NT2/D1 (cell line): ENCODE data around the gene ZCCHC3.

Experiments used
- DNase-seq: peaks from one replicate; pipeline ENCODE4 v3.0.0-alpha.2; 2011; ENCODE audit warnings: low read depth, low spot score
- H3K27me3 ChIP-seq: 2 replicates; pipeline ENCODE4 v1.6.0; 2011; ENCODE audit warnings: mild to moderate bottlenecking; ENCODE audit not compliant: insufficient read length, insufficient read depth
- H3K36me3 ChIP-seq: 2 replicates; pipeline ENCODE4 v1.6.1; 2011; ENCODE audit warnings: mild to moderate bottlenecking, low read length, mixed read lengths; ENCODE audit not compliant: insufficient read depth, insufficient read length
- H3K4me1 ChIP-seq: 2 replicates; pipeline ENCODE4 v1.5.1; 2011; ENCODE audit not compliant: insufficient read depth, insufficient read length
- H3K4me3 ChIP-seq: 2 replicates; pipeline ENCODE4 v1.5.1; 2011; ENCODE audit warnings: low read depth; ENCODE audit not compliant: insufficient read length
- H3K9ac ChIP-seq: 2 replicates; pipeline ENCODE4 v1.6.0; 2011; ENCODE audit warnings: low read depth; ENCODE audit not compliant: insufficient read length
- H3K9me3 ChIP-seq: 2 replicates; pipeline ENCODE4 v1.5.1; 2011; ENCODE audit warnings: mild to moderate bottlenecking, low read length; ENCODE audit not compliant: insufficient read depth
- SUZ12 ChIP-seq: IDR thresholded peaks from 2 replicates; pipeline ENCODE4 v1.6.1; 2011; ENCODE audit not compliant: insufficient read length, insufficient read depth; ENCODE audit errors: extremely low read depth
- YY1 ChIP-seq: IDR thresholded peaks from 2 replicates; pipeline ENCODE4 v1.6.1; 2011; ENCODE audit not compliant: insufficient read length, insufficient read depth
- ZNF274 ChIP-seq: IDR thresholded peaks from 2 replicates; pipeline ENCODE4 v1.6.1; 2011; ENCODE audit warnings: mild to moderate bottlenecking, low read depth, low read length

ZCCHC3 gene

DNA sequence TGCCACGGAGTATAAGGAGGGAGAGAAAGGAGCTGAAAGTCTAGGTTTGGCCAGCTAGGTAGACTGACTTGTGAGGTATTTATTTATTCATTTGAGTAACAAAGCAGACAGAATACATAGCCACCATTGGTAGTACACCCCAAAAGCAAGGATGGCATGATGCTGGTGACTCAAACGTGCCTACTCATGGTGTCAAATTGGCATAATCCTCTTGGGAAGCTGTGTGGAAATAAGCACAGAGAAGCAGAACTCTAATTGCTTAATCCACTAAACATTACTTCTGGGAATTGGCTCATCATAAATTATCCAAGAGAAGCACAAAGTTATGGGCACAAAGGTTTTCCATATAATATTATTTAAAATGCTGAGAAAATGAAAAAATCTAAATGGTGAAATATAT lies 37.4 kb upstream of the ZCCHC3 start:
- no peaks in the 10 kb centered on the region for H3K36me3 ChIP-seq
- DNase-seq, result no peak
- peaks cover 3% of the 10 kb centered on the region for H3K4me1 ChIP-seq
- no peaks in the 10 kb centered on the region for H3K9me3 ChIP-seq
- no peak overlapping the region for H3K4me3 ChIP-seq
- peaks cover 8% of the 10 kb centered on the region for H3K27me3 ChIP-seq
- TF ChIP-seq SUZ12, result no peak
- TF ChIP-seq YY1, result no peak
- TF ChIP-seq ZNF274, result no peak
- H3K9ac ChIP-seq, result no peak overlapping the region

DNA sequence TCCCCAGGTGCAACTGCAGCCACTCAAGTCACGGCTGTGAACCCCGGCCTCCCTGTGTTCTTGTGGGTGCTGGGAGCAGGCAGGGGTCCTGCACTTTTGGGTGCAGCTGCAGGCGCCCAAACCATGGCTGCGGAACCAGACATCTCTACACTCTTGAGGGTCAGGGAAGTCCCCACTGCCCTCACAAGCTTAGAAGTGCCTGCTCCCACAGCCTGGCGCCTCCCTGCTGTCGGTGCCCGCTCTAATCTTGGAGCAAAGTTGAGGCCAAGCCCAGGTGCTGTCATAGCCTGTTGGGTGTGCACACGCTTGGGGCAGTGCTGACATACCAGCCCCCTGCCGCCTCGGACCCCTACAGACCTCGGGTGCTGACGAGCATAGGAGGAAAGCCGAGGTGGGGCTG lies 33.7 kb upstream of the ZCCHC3 start:
- Histone ChIP-seq H3K4me3 (no peak overlapping the region), H3K9ac (no peak overlapping the region), H3K9me3 (no peaks in the 10 kb centered on the region), H3K4me1 (peaks cover 3% of the 10 kb centered on the region), H3K27me3 (peaks cover 15% of the 10 kb centered on the region), H3K36me3 (no peaks in the 10 kb centered on the region)
- TF ChIP-seq YY1 (no peak), ZNF274 (no peak), SUZ12 (no peak)
- DNase-seq, result no peak

DNA sequence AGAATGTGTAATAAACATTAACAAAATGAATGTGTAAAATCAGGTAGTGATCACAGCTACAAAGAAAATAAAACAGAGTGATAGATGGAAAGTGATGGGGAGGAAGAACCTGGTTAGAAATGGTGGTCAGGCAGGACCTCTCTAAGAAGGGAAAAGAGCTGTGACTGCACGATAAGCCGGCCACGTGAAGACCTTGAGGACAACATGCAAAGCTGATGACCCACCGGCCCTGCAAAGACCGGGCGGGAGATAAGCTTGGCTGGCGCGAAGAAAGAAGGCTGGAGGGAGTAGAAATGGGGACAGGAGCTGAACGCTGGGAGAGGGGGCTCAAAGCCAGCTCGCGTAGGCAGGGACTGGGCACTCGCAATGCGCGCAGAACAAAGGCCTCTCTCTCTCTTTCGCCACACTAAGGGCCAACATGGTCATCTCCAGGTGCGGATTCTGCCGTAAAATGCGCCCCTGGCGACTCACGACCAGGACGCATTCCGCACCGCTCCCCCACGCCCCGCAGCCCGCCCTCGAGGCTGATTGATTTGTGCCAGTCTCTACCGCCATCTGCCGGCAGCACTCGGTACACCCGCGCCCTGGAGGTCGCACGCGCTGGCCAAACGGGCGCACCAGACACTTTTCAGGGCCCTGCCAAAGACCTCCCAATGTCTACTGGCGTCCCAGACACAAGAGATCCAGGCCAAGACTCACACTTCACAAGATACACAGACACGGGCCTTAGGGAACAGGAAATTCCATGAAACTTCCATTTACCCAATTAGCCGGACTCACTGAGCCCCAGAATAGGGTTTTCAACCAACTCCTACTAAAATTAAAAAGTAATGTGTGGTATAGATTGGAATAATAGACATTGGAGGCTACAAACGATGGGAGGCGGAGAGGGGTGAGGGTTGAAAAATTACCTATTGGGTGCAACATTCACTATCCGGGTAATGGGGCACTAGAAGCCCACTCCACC lies 30.5 kb upstream of the ZCCHC3 start:
- Histone ChIP-seq H3K36me3 (no peaks in the 10 kb centered on the region), H3K4me3 (peak overlapping the region; percentile 19), H3K9ac (peak overlapping the region; percentile 61), H3K4me1 (peaks cover 3% of the 10 kb centered on the region), H3K27me3 (peaks cover 12% of the 10 kb centered on the region), H3K9me3 (no peaks in the 10 kb centered on the region)
- peak; percentile 85 for DNase-seq
- TF ChIP-seq SUZ12 (no peak), YY1 (no peak), ZNF274 (no peak)

DNA sequence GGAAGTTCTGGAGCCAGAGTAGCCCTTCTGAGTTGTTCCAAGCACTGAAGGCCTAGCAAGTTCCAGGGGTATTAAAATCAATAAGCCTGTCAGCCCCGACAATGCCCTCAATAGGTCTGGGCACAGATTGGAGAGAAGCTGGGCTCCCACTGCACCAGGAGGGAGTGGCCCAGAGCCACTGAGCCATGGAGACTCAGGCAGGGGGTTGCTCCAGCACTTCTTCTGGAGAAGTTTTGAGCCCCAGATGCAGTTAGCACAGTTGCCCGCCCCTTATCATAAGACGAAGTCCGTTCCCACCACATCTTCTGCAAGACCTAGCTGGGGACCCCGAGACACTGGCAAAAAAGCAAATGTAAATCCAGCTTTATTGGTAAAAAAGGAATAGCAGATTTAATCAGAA lies 26.9 kb upstream of the ZCCHC3 start:
- no peak for TF ChIP-seq ZNF274
- TF ChIP-seq SUZ12, result no peak
- no peak for TF ChIP-seq YY1
- H3K27me3 ChIP-seq, result peaks cover 12% of the 10 kb centered on the region
- H3K36me3 ChIP-seq, result no peaks in the 10 kb centered on the region
- DNase-seq, result no peak
- no peaks in the 10 kb centered on the region for H3K4me1 ChIP-seq
- H3K9me3 ChIP-seq, result no peaks in the 10 kb centered on the region
- H3K4me3 ChIP-seq, result no peak overlapping the region
- no peak overlapping the region for H3K9ac ChIP-seq

DNA sequence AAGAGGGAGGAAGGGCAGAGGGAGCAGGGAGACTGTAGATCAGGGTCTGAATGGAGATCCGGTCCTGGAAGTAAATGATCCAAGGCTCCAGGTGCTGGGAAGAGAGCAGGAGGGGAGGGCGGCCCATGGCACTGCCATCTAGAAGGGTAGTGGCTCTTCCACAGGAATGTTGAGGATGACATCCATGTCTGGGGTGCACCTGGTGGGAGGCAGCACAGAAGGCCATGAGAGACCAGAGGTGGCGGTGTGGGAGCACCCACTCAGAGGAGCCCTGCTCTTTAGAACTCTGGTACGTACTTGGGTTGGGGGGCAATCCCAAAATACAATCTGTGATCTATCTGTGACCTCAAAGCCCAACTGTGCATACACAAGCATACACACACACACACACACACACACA lies 26.3 kb upstream of the ZCCHC3 start:
- Histone ChIP-seq H3K9ac (no peak overlapping the region), H3K4me3 (no peak overlapping the region), H3K9me3 (no peaks in the 10 kb centered on the region), H3K36me3 (no peaks in the 10 kb centered on the region), H3K4me1 (no peaks in the 10 kb centered on the region), H3K27me3 (peaks cover 10% of the 10 kb centered on the region)
- no peak for TF ChIP-seq SUZ12
- no peak for DNase-seq

DNA sequence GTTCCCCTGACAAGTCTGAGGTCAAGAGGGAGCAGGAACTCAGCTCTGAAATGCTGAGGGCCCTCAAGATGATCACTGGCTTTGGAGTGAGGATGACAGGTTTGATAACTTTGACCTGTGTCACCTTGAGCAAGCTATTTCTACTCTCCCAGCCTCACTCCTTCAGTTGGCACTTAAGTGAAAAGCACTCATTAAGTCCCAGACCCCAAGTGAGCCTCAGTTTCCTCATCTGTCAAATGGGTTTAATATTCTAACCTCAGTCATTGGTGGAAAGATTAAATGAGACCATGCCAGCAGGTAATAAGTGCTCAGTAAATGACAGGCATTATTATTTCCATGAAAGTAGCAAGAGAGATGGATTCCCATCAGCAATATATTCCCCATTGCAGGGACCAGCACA lies 25.8 kb upstream of the ZCCHC3 start:
- Histone ChIP-seq H3K27me3 (peaks cover 5% of the 10 kb centered on the region), H3K9me3 (no peaks in the 10 kb centered on the region), H3K9ac (no peak overlapping the region), H3K36me3 (peaks cover 1% of the 10 kb centered on the region), H3K4me3 (no peak overlapping the region), H3K4me1 (no peaks in the 10 kb centered on the region)
- TF ChIP-seq SUZ12 (no peak), YY1 (no peak), ZNF274 (no peak)
- no peak for DNase-seq

DNA sequence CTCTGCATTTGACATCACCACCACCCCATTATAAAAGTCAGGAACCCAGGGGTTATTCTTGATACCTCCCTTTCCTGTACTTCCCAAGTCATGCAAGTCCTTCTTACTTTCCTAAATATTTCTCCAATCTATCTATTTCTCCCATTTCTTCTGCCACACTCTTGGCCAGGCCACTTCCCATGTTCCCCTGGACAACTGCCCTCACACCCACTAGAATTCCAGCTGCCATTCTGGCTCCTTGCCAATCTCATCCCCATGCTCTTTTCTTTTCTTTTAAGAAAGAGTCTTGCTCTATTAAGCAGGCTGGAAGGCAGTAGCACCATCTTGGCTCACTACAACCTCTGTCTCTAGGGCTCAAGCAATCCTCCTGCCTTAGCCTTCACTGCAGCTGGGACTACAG lies 24.7 kb upstream of the ZCCHC3 start:
- Histone ChIP-seq H3K27me3 (no peaks in the 10 kb centered on the region), H3K4me3 (no peak overlapping the region), H3K9ac (no peak overlapping the region), H3K4me1 (no peaks in the 10 kb centered on the region), H3K36me3 (peaks cover 5% of the 10 kb centered on the region), H3K9me3 (no peaks in the 10 kb centered on the region)
- TF ChIP-seq SUZ12, result no peak
- no peak for TF ChIP-seq YY1
- TF ChIP-seq ZNF274, result no peak
- no peak for DNase-seq

DNA sequence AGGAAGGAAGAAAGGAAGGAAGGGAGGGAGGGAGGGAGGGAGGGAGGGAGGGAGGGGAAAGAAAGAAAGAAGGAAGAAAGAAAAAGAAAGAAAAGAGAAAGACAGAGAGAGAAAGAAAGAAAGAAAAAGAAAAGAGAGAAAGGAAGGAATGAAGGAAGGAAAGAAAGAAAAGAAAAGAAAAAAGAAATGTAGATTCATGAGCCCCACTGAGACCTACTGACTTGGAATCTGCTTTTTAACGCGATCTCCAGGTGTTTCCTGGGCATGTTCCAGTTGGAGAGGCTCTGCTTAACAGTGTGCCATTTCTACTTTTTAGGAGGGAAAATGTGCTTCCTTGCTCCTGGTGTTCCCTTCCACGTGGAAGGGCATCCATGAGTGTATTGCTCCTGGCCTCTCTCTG lies 23.5 kb upstream of the ZCCHC3 start:
- H3K4me1 ChIP-seq, result peaks cover 4% of the 10 kb centered on the region
- DNase-seq, result no peak
- no peak overlapping the region for H3K9ac ChIP-seq
- no peaks in the 10 kb centered on the region for H3K27me3 ChIP-seq
- TF ChIP-seq ZNF274 (no peak), YY1 (no peak), SUZ12 (no peak)
- H3K4me3 ChIP-seq, result no peak overlapping the region
- no peaks in the 10 kb centered on the region for H3K9me3 ChIP-seq
- H3K36me3 ChIP-seq, result peaks cover 9% of the 10 kb centered on the region
